C4-2B (cell line): Measurements from ENCODE around the gene RBBP8NL.

Source experiments
- CTCF ChIP-seq: fragments of 450-650 bp; conservative IDR thresholded peaks from 2 replicates; pipeline ENCODE4 v1.5.1; 2017; ENCODE audit warnings: mild to moderate bottlenecking
- ZFX ChIP-seq: fragments of 450-650 bp; IDR thresholded peaks from 2 replicates; pipeline ENCODE4 v1.6.1; 2017

GRCh38 chr20:62446888-62447869 lies 19.8 kb upstream of the RBBP8NL start:
- TF ChIP-seq CTCF (no peak), ZFX (no peak)
